ENCODE data around the gene HOXB5. TPM values are rescaled to one million over a fixed set of nuclear protein-coding genes. Genes with fewer than 3 reads are reported as not detected.

HOXB5 gene
- total and polyA plus RNA-seq, 2 experiments from 2014 or later: 0.27 to 4.4 TPM

- no peaks in the 10 kb centered on the region for H3K9me3 ChIP-seq (ENCODE audit: low read depth)
- 24% methylated on average over 15 of the region's 15 CpGs for WGBS (ENCODE audit: low lambda C conversion rate, missing lambda C conversion rate)
- H4K20me1 ChIP-seq (ENCODE audit: insufficient read depth, poor library complexity, severe bottlenecking): no peaks in the 10 kb centered on the region
- no peaks in the 10 kb centered on the region for H3K79me2 ChIP-seq
- no peaks in the 10 kb centered on the region for H3K9me2 ChIP-seq (replicated peaks; ENCODE audit: insufficient read depth)
- DNase-seq (ENCODE audit: low spot score): no peak
- no peak overlapping the region for H3K4me3 ChIP-seq
- H3K27ac ChIP-seq: no peak overlapping the region
- H3K27me3 ChIP-seq: peaks cover 99% of the 10 kb centered on the region
- TF ChIP-seq EZH2 (IDR thresholded peaks at IDR 0.05; ENCODE audit: borderline replicate concordance) (no peak), EZH2phosphoT487 (IDR thresholded peaks at IDR 0.05; ENCODE audit: low read depth, severe bottlenecking, unreplicated experiment) (no peak), CTCF (IDR thresholded peaks at IDR 0.05; ENCODE audit: poor library complexity) (no peak)
- no peak overlapping the region for H2AFZ ChIP-seq
- H3K4me2 ChIP-seq: no peak overlapping the region
- no peaks in the 10 kb centered on the region for H3K36me3 ChIP-seq (replicated peaks; ENCODE audit: insufficient read depth, low read depth)
- peaks cover 6% of the 10 kb centered on the region for H3K4me1 ChIP-seq (ENCODE audit: insufficient read depth)
These were observed 37.5 kb upstream of the HOXB5 start for GRCh38 chr17:48630925-48631692.

GRCh38 chr17:48630009-48630924, 36.7 kb upstream of the HOXB5 start:
- WGBS (ENCODE audit: low lambda C conversion rate, missing lambda C conversion rate): 47% methylated on average over 15 of the region's 15 CpGs
- H3K4me2 ChIP-seq: no peak overlapping the region
- H4K20me1 ChIP-seq (ENCODE audit: insufficient read depth, poor library complexity, severe bottlenecking): no peaks in the 10 kb centered on the region
- H3K4me1 ChIP-seq (ENCODE audit: insufficient read depth): peaks cover 15% of the 10 kb centered on the region
- H3K27me3 ChIP-seq: peaks cover 98% of the 10 kb centered on the region
- TF ChIP-seq EZH2phosphoT487 (IDR thresholded peaks at IDR 0.05; ENCODE audit: low read depth, severe bottlenecking, unreplicated experiment): no peak
- peak; percentile 6 for TF ChIP-seq EZH2 (IDR thresholded peaks at IDR 0.05; ENCODE audit: borderline replicate concordance)
- no peak for TF ChIP-seq CTCF (IDR thresholded peaks at IDR 0.05; ENCODE audit: poor library complexity)
- H3K79me2 ChIP-seq: no peaks in the 10 kb centered on the region
- no peaks in the 10 kb centered on the region for H3K9me2 ChIP-seq (replicated peaks; ENCODE audit: insufficient read depth)
- H2AFZ ChIP-seq: no peak overlapping the region
- no peak for DNase-seq (ENCODE audit: low spot score)
- no peaks in the 10 kb centered on the region for H3K36me3 ChIP-seq (replicated peaks; ENCODE audit: insufficient read depth, low read depth)
- H3K9me3 ChIP-seq (ENCODE audit: low read depth): no peaks in the 10 kb centered on the region
- H3K4me3 ChIP-seq: no peak overlapping the region
- H3K27ac ChIP-seq: no peak overlapping the region

GRCh38 chr17:48629411-48629759, 35.8 kb upstream of the HOXB5 start:
- WGBS (ENCODE audit: low lambda C conversion rate, missing lambda C conversion rate): 32% methylated on average over 5 of the region's 5 CpGs
- DNase-seq (ENCODE audit: low spot score): no peak
- peaks cover 98% of the 10 kb centered on the region for H3K27me3 ChIP-seq
- no peaks in the 10 kb centered on the region for H3K79me2 ChIP-seq
- H3K4me2 ChIP-seq: no peak overlapping the region
- H3K4me3 ChIP-seq: no peak overlapping the region
- no peaks in the 10 kb centered on the region for H4K20me1 ChIP-seq (ENCODE audit: insufficient read depth, poor library complexity, severe bottlenecking)
- H3K9me2 ChIP-seq (replicated peaks; ENCODE audit: insufficient read depth): no peaks in the 10 kb centered on the region
- H3K27ac ChIP-seq: no peak overlapping the region
- no peak overlapping the region for H2AFZ ChIP-seq
- H3K4me1 ChIP-seq (ENCODE audit: insufficient read depth): peaks cover 20% of the 10 kb centered on the region
- TF ChIP-seq EZH2 (IDR thresholded peaks at IDR 0.05; ENCODE audit: borderline replicate concordance): peak; percentile 9
- TF ChIP-seq EZH2phosphoT487 (IDR thresholded peaks at IDR 0.05; ENCODE audit: low read depth, severe bottlenecking, unreplicated experiment): no peak
- H3K9me3 ChIP-seq (ENCODE audit: low read depth): no peaks in the 10 kb centered on the region
- H3K36me3 ChIP-seq (replicated peaks; ENCODE audit: insufficient read depth, low read depth): no peaks in the 10 kb centered on the region
